KOPT-K1 (cell line): ENCODE data around the gene ZNF620.
"Not testable (repeated sequence)": the region's sequence is repeated elsewhere in the genome, so short reads cannot be mapped to it uniquely, and the experiment has no call there.

Experiments
- H3K27ac ChIP-seq: fragments of 200-600 bp; sonication (generic); 2 replicates; pipeline ENCODE4 v1.5.1; 2016; ENCODE audit warnings: antibody characterized with exemption, mild to moderate bottlenecking, low read depth, low read length; ENCODE audit not compliant: poor library complexity, severe bottlenecking
- H3K36me3 ChIP-seq: fragments of 200-600 bp; sonication (generic); 2 replicates; pipeline ENCODE4 v1.5.1; 2017; ENCODE audit warnings: antibody characterized with exemption, mild to moderate bottlenecking, low read length, moderate library complexity; ENCODE audit not compliant: insufficient read depth
- H3K9me3 ChIP-seq: fragments of 200-600 bp; sonication (generic); 2 replicates; pipeline ENCODE4 v1.5.1; 2017; ENCODE audit warnings: antibody characterized with exemption, low read length, mild to moderate bottlenecking; ENCODE audit not compliant: insufficient read depth, poor library complexity, severe bottlenecking

The ZNF620 gene

GRCh38 chr3:40505599-40506462 is at the start of gene ZNF620:
Gene ZNF620, plus strand, starts transcription at chr3:40506039. Its CDS starts 314 bp downstream, at chr3:40506353.
- Histone ChIP-seq H3K27ac (no peak within 1 kb of the TSS), H3K36me3 (no peaks in the 10 kb centered on the region), H3K9me3 (no peaks in the 10 kb centered on the region)

GRCh38 chr3:40456279-40456939 is 49.4 kb upstream of the ZNF620 start:
- Histone ChIP-seq H3K9me3 (no peaks in the 10 kb centered on the region), H3K27ac (peak overlapping the region; percentile 77), H3K36me3 (peaks cover 35% of the 10 kb centered on the region)

GRCh38 chr3:40456940-40457823 is 48.7 kb upstream of the ZNF620 start, which contains the start of gene RPL14:
Gene RPL14, plus strand, starts transcription at chr3:40457339. Its CDS starts 133 bp downstream, at chr3:40457472.
- peak within 1 kb of the TSS; percentile 77 for H3K27ac ChIP-seq
- H3K9me3 ChIP-seq, result no peaks in the 10 kb centered on the region
- H3K36me3 ChIP-seq, result peaks cover 43% of the 10 kb centered on the region

- Histone ChIP-seq H3K9me3 (no peaks in the 10 kb centered on the region), H3K36me3 (peaks cover 56% of the 10 kb centered on the region), H3K27ac (peak overlapping the region; percentile 77)
Measured at GRCh38 chr3:40458473-40458872, 47.4 kb upstream of the ZNF620 start.

GRCh38 chr3:40460481-40460880 is 45.4 kb upstream of the ZNF620 start:
- H3K9me3 ChIP-seq, H3K27ac ChIP-seq: not testable (repeated sequence)
- peaks cover 76% of the 10 kb centered on the region for H3K36me3 ChIP-seq

- peaks cover 83% of the 10 kb centered on the region for H3K36me3 ChIP-seq
- no peaks in the 10 kb centered on the region for H3K9me3 ChIP-seq
- no peak overlapping the region for H3K27ac ChIP-seq
Measured at GRCh38 chr3:40461161-40461560, 44.7 kb upstream of the ZNF620 start.

GRCh38 chr3:40462838-40463237 is 43.0 kb upstream of the ZNF620 start:
- not testable (repeated sequence) for H3K9me3 ChIP-seq, H3K27ac ChIP-seq
- H3K36me3 ChIP-seq, result peaks cover 95% of the 10 kb centered on the region

GRCh38 chr3:40463579-40463978 is 42.3 kb upstream of the ZNF620 start:
- Histone ChIP-seq H3K9me3 (no peaks in the 10 kb centered on the region), H3K27ac (no peak overlapping the region), H3K36me3 (peaks cover 92% of the 10 kb centered on the region)

GRCh38 chr3:40464339-40465110 is 41.3 kb upstream of the ZNF620 start:
- Histone ChIP-seq H3K27ac (no peak overlapping the region), H3K36me3 (peaks cover 82% of the 10 kb centered on the region), H3K9me3 (no peaks in the 10 kb centered on the region)

GRCh38 chr3:40465111-40465407 is 40.8 kb upstream of the ZNF620 start:
- no peak overlapping the region for H3K27ac ChIP-seq
- H3K9me3 ChIP-seq, result no peaks in the 10 kb centered on the region
- peaks cover 77% of the 10 kb centered on the region for H3K36me3 ChIP-seq

GRCh38 chr3:40465456-40465855 is 40.4 kb upstream of the ZNF620 start:
- Histone ChIP-seq H3K9me3 (no peaks in the 10 kb centered on the region), H3K27ac (no peak overlapping the region), H3K36me3 (peaks cover 73% of the 10 kb centered on the region)

GRCh38 chr3:40468018-40468417 is 37.8 kb upstream of the ZNF620 start:
- Histone ChIP-seq H3K9me3 (no peaks in the 10 kb centered on the region), H3K27ac (no peak overlapping the region), H3K36me3 (peaks cover 47% of the 10 kb centered on the region)

GRCh38 chr3:40470701-40471100 is 35.1 kb upstream of the ZNF620 start:
- peaks cover 20% of the 10 kb centered on the region; the same call in 1 of the 2 replicates for H3K36me3 ChIP-seq
- H3K9me3 ChIP-seq, result no peaks in the 10 kb centered on the region
- H3K27ac ChIP-seq, result no peak overlapping the region
